Measurements from ENCODE around the gene B3GAT1.

GRCh38 chr11:134374891-134375550 is 37.0 kb downstream of the B3GAT1 start:
- TF ChIP-seq SUZ12 (IDR thresholded peaks at IDR 0.05), result no peak
- no peak for TF ChIP-seq ARNT (IDR thresholded peaks at IDR 0.05)
- TF ChIP-seq SP1 (IDR thresholded peaks at IDR 0.05), result no peak
- no peak for TF ChIP-seq FOXM1 (IDR thresholded peaks at IDR 0.05; ENCODE audit: borderline replicate concordance)
- no peak for TF ChIP-seq CTBP1 (IDR thresholded peaks at IDR 0.05; ENCODE audit: borderline replicate concordance)
- no peak for TF ChIP-seq LEF1 (IDR thresholded peaks at IDR 0.05; ENCODE audit: borderline replicate concordance)
- TF ChIP-seq HDGF (IDR thresholded peaks at IDR 0.05; ENCODE audit: borderline replicate concordance), result no peak
- TF ChIP-seq TARDBP (IDR thresholded peaks at IDR 0.05), result no peak

All from HEK293T (cell line).